CD4-positive, alpha-beta T cell treated with Interleukin-4 for 4 hours (primary cell): ENCODE measurements around the gene PPP1R12A.

Experiments
- DNase-seq: peaks from one replicate; pipeline ENCODE4 v3.0.0-alpha.2; 2020

Gene PPP1R12A

GRCh38 chr12:79766705-79767464 lies 168.0 kb downstream of the PPP1R12A start:
- no peak for DNase-seq

DNA sequence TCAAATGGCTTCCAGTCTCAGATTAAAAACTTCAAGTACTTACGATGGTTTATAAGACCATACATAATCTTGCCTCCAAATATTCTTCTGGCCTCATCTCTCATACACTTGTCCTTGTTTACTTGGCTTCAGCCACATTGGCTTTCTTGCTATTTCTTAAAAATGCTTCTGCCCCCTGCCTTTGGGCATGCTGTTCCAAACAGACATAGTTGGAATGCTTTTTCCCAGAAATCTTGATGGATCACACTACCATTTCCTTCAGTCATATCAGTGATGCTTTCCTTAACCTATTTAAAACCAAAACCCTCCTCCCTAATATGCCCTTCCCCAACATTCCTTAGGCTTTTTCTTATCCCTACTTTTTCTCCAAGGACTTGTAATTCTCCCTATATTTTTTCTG lies 169.7 kb downstream of the PPP1R12A start:
- DNase-seq: no peak

DNA sequence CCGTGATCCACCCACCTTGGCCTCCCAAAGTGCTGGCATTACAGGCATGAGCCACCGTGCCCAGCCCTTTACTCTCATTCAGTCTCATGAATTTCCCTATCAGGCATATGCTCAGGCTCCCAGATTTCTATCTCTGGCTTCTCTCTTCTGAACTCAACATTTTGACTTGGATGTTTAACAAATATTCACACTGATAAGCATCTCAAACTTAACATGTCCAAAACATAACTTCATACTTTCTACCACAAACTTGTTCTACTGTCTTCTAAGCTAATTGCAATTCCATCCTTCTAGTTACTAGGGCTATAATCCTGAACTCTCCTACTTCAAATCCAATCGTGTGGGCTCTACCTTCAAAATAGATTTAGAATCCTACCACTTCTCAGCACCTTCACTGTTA lies 170.3 kb downstream of the PPP1R12A start:
- no peak for DNase-seq

- DNase-seq: no peak
These were observed 171.0 kb downstream of the PPP1R12A start for GRCh38 chr12:79763766-79764452.

DNA sequence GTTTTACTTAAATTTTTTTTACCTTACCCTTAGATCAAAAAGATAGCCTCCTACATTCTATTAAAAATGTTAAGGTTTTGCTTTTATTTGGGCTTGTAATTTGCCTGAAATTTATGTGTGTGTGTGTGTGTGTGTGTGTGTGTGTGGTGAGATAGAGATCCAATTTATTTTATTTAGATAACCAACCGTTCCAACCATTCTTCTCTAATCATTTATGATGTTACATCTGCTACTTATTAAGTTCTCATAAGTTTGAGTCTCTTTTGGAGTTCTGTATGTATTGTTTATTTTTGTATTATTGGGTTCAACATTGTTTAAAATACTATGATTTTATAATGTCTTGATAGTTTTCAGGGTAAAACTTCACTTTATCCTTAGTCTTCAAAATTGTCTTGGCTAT lies 173.6 kb downstream of the PPP1R12A start:
- DNase-seq: no peak

GRCh38 chr12:79747274-79747673 lies 187.6 kb downstream of the PPP1R12A start:
- DNase-seq: no peak

GRCh38 chr12:79737875-79738718 lies 196.8 kb downstream of the PPP1R12A start:
- peak; percentile 37 for DNase-seq

DNA sequence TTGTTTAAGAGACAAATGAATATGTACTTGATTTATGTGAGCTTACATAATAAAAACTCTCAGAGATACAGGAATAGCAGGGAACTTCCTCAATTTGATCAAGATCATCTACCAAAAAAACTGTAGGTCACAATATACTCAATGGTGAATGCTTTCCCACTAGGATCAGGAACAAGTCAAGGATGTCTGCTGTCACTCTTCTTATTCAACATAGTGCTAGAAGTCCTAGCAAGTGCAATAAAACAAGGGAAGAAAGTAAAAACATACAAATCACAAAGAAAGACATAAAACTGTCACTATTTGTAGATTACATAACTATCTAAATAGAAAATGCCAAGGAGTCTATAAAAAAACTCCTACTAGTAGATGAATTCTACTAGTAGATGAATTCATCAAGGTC lies 202.3 kb downstream of the PPP1R12A start:
- DNase-seq: no peak

- DNase-seq: no peak
These were observed 208.9 kb downstream of the PPP1R12A start for GRCh38 chr12:79725987-79726386.
